ENCODE data around the gene OR14A16.

GRCh38 chr1:247829656-247830055, 5.7 kb upstream of the OR14A16 start:
- TF ChIP-seq CTCF (IDR thresholded peaks at IDR 0.05) (no peak), POLR2A (IDR thresholded peaks at IDR 0.05) (no peak)
